ENCODE results near the gene SLC7A8.

SLC7A8 gene

DNA sequence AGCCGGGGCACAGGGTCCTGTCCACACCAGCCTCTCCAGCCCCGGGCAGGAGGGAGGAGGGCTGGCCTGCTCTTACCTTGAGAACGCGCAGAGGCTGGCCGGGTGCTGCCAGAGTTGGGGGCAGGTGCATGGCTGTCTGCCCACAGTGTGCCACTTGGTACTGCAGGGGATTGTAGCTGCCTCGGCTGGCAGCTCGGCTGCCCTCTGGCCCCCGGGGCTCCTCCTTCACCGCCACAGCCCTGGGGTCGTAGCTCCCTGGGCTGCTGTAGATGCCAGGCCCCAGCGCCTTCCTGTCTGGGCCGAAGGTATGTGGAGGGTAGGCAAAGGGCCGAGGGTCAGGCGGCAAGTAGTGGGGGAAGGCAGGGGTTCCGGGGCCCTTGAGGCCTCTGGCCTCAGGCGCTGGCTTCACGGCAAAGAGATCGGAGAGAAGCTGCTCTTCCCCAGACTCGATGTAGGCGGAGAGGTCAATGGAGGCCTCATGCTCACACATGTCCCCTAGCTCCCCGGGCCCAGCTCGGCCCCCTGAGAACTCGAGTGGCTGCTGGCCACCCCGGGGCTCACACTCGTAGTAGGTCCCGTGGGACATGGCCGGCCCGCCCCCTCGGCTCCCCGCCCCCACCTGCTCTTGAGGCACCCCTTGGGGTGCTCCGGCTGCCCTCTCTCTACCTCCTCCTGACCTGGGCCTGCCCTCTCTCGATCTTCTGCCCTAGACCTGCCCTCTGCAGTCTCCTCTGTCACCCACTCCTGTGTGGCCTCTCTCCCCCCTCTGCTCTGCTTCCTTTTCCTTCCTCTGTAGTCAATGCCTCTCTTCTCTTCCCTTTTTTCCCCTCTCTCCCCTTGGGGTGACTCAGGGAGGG, 64.7 kb downstream of the SLC7A8 start, which contains the start of gene CEBPE:
CEBPE (minus strand) TSS at position 750 of the 857 bp plus-strand sequence; CDS start at position 586, 164 bp downstream.
- in situ Hi-C loops (cut with MboI; ENCODE audit: low sequenced_read_pairs, unreplicated experiment): no loop called here
- no peak for TF ChIP-seq CTCF (IDR thresholded peaks at IDR 0.05; ENCODE audit: borderline replicate concordance, control extremely low read depth, extremely low read depth, insufficient read depth, missing control alignments)

DNA sequence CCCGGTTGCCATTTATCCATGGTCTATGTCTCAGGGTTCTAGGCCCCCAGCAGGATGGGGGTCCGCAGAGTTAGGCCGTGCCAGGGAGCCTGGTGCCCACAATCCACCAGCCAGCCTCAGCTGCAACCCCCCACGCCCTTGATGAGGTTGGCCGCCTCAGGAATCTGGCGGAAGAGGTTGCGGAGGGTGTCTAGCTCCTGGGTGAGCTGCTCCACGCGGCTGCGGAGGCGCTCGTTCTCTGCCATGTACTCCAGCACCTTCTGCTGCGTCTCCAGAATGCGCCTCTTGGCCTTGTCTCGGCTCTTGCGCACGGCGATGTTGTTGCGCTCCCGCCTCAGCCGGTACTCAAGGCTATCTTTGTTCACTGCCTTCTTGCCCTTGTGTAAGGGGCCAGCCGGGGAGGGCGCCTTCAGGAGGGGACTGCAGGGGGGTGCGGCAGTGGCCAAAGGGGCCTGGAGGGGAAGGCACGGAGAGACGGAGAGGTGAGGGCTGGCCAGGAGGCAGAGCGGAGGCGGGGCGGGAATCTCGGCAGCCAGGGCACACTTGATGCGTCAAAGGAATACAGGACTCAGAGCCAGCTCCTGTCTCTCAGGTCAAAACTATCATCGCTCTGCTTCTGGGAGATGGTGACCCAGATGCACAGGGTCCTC, 66.0 kb downstream of the SLC7A8 start:
- no peak for TF ChIP-seq CTCF (IDR thresholded peaks at IDR 0.05; ENCODE audit: borderline replicate concordance, control extremely low read depth, extremely low read depth, insufficient read depth, missing control alignments)
- in situ Hi-C loops (cut with MboI; ENCODE audit: low sequenced_read_pairs, unreplicated experiment): no loop called here
- no peak for DNase-seq (ENCODE audit: low spot score)

More for the DNA sequence above, 64.7 kb downstream of the SLC7A8 start, which contains the start of gene CEBPE:
- no peak for DNase-seq (ENCODE audit: low spot score)

DNA sequence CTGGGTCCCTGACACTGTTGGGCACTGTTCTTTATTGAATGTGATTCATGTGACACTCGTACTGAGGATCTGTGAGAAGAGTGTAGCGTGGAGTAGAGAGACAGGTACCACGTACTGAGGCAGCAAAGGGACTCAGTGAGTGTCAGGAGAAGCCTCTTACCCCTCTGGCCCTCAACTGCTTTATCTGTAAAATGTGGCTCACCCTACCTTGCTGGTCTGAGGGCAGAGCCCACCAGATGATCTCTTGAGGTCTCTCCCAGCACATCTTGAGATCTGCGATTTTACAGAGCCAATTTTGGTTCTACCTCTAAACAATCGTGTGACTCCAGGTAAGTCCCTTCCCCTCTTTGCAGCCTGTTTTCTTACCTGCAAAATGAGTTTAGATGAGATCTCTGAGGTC, 67.5 kb downstream of the SLC7A8 start:
- no peak for TF ChIP-seq CTCF (IDR thresholded peaks at IDR 0.05; ENCODE audit: borderline replicate concordance, control extremely low read depth, extremely low read depth, insufficient read depth, missing control alignments)
- DNase-seq (ENCODE audit: low spot score): no peak
- in situ Hi-C loops (cut with MboI; ENCODE audit: low sequenced_read_pairs, unreplicated experiment): no loop called here

DNA sequence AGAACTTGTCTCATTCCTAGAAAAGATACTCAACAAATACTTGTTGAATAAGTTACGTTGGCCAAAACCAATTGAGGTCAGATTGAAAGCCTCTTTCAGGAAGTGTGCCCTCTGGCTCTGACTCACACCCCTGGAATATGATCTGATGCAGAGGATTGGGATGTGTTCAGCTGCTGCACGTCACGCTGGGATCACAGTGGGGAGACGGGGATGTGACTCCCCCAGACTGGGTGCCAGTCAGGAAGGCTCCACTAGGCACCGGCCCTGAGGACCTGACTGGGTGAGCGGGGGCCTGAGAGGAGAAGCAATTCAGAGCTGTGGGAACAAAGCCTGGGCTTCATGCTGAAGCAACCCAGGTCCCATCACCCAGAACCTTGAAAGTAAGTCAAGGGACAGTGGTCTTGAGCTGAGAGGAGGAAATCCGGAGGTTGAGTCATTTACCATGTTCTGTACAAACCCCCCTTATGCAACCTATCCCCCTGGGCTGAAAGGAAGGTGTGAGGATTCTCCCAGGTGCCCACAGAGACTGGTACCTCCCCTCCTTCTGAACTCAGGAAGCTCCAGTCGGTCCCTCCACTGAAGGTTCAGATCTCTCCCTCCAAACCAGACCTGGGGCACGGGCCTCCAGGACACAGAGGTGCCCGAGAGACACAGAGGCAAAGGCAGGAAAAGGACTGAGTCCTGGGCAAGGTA, 68.3 kb downstream of the SLC7A8 start:
- no peak for DNase-seq (ENCODE audit: low spot score)
- in situ Hi-C loops (cut with MboI; ENCODE audit: low sequenced_read_pairs, unreplicated experiment): no loop called here
- no peak for TF ChIP-seq CTCF (IDR thresholded peaks at IDR 0.05; ENCODE audit: borderline replicate concordance, control extremely low read depth, extremely low read depth, insufficient read depth, missing control alignments)

GRCh38 chr14:23114669-23115038, 68.8 kb downstream of the SLC7A8 start:
- no peak for DNase-seq (ENCODE audit: low spot score)
- in situ Hi-C loops (cut with MboI; ENCODE audit: low sequenced_read_pairs, unreplicated experiment): no loop called here
- no peak for TF ChIP-seq CTCF (IDR thresholded peaks at IDR 0.05; ENCODE audit: borderline replicate concordance, control extremely low read depth, extremely low read depth, insufficient read depth, missing control alignments)

GRCh38 chr14:23114120-23114458, 69.4 kb downstream of the SLC7A8 start:
- in situ Hi-C loops (cut with MboI; ENCODE audit: low sequenced_read_pairs, unreplicated experiment): no loop called here
- TF ChIP-seq CTCF (IDR thresholded peaks at IDR 0.05; ENCODE audit: borderline replicate concordance, control extremely low read depth, extremely low read depth, insufficient read depth, missing control alignments): no peak
- no peak for DNase-seq (ENCODE audit: low spot score)

Measured in GM13976 (cell line).